Aorta (tissue), 5 donors: ENCODE results near the gene PAQR7. TPM values are rescaled to one million over a fixed set of nuclear protein-coding genes. Genes with fewer than 3 reads are reported as not detected.

ENCODE experiments used
- ATAC-seq: fragments of 200-7000 bp; cut with Tn5 transposase; one replicate; pipeline ENCODE4 v1.9.1; 2022; ENCODE audit warnings: moderate library complexity; ENCODE audit not compliant: low FRiP score
- DNase-seq, 2 donors: peaks; one replicate each; pipeline ENCODE4 v3.0.0-alpha.2; 2020
- H3K27ac ChIP-seq, 2 donors: one replicate each; pipeline ENCODE4 v1.5.1; 2013; ENCODE audit warnings: low read length in 2 of 2, mild to moderate bottlenecking in 2 of 2, moderate library complexity in 2 of 2, control low read depth in 1 of 2, inconsistent platforms in 1 of 2, low read depth in 1 of 2
- H3K27me3 ChIP-seq, 2 donors: one replicate each; pipeline ENCODE4 v1.6.1; 2013; ENCODE audit warnings: control low read depth in 1 of 2, low read length in 1 of 2, mild to moderate bottlenecking in 1 of 2, moderate library complexity in 1 of 2; ENCODE audit not compliant: insufficient read depth in 2 of 2, control insufficient read depth in 1 of 2
- H3K36me3 ChIP-seq, 2 donors: one replicate each; pipeline ENCODE4 v1.6.1; 2013; ENCODE audit warnings: control low read depth in 1 of 2, low read length in 1 of 2, mild to moderate bottlenecking in 1 of 2; ENCODE audit not compliant: insufficient read depth in 2 of 2, control insufficient read depth in 1 of 2
- H3K4me1 ChIP-seq, 2 donors: one replicate each; pipeline ENCODE4 v1.6.1; 2013; ENCODE audit warnings: low read length in 2 of 2, control low read depth in 1 of 2, mild to moderate bottlenecking in 1 of 2, moderate library complexity in 1 of 2; ENCODE audit not compliant: insufficient read depth in 2 of 2, control insufficient read depth in 1 of 2
- H3K4me3 ChIP-seq, 2 donors: one replicate each; pipeline ENCODE4 v1.5.1; 2013; ENCODE audit warnings: low read length in 2 of 2, control low read depth in 1 of 2, mild to moderate bottlenecking in 1 of 2
- H3K9me3 ChIP-seq: one replicate; pipeline ENCODE4 v1.6.1; 2013; ENCODE audit warnings: mild to moderate bottlenecking, low read length; ENCODE audit not compliant: control insufficient read depth
- WGBS, 2 donors: extraction: QIAGEN DNeasy Blood & Tissue Kit; methylation state at CpG; one replicate each; pipeline ENCODE4 v1.1.7; 2013; 5-methylcytosine and 5-hydroxymethylcytosine counted together
- intact Hi-C, 2 donors: fragments of 100-400 bp; cut with DNase I; formaldehyde crosslinking; loops; one replicate each; pipeline versions ENCODE4 v1.14.2 to v1.15.0; 2022
- polyA plus RNA-seq, 2 donors: library from polyadenylated mRNA; stranded (reverse); fragments of 200-250 nt; gene quantifications; one replicate each; pipeline ENCODE4 v1.2.3, GENCODE V29; 2013
- total RNA-seq, 2 donors: library from RNA; stranded (reverse); fragmentation: NEBNext Ultra II Directional; extraction: Animal tissue kit (Norgen Biotek cat#: 25700); gene quantifications; one replicate each; pipeline ENCODE4 v1.2.1, GENCODE V29; 2021
- donor health status: healthy with polysubstance abuse.
- donor health status: Bipolar disorder and iron deficiency.
- donor health status: DM: no; HTN: no; CAD: no.
- donor health status: DM: no; HTN: no; CAD: no.
- donor health status: DM: yes; HTN: yes; CAD: no.

The PAQR7 gene
- total and polyA plus RNA-seq, 4 donors = 6.4 to 11.3 (median 8.2) TPM

DNA sequence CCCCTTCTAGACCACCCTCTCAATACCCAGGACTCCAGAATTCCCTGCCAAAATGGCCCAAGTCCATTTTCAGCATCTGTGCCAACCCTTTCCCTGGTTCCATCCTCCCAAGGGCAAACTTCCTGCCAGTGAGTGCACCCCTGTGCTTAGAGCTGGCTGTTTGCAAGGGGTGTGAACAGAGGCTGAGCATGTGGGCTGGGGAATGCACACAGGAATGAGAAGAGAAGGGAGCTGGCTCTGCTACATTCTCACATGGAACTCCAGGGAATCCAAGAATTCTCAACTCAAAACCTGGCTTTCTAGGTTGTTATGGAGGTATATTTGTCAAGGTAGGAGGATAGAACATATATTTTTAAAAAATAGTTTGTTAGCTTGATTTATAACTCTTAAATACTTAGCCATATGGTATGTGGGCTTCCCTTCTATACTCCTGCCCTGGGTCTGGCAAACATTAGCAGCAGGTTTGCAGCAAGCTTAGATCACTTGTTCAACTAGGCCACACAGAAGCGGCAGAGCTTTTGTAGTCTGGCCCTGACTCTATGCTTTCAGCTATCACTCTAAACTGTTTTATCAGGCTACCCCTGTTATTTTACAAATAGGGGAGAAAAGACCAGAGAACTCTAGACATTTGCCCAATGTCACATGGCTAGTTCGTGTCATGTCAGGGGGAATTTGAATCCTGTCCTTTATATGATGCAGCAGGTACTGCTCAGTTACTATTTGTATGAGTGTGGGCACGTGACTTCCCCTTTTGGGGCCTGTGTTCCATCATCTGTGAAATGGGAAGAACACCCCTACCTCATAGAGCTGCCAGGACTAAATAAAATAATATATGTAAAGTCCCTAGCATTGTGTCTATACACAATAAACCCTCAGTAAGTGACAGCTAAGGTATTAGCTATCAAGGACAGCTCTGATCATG lies 38.8 kb upstream of the PAQR7 start:
- H3K27me3 ChIP-seq = no peaks in the 10 kb centered on the region
- no peaks in the 10 kb centered on the region for H3K36me3 ChIP-seq
- no peaks in the 10 kb centered on the region for H3K9me3 ChIP-seq
- intact Hi-C loops = no loop called here
- ATAC-seq (no peak), DNase-seq (no peak)
- no peak overlapping the region for H3K4me3 ChIP-seq
- H3K27ac ChIP-seq = no peak overlapping the region
- 89 to 91% methylated on average over 3 of the region's 3 CpGs for WGBS, 2 donors
- H3K4me1 ChIP-seq = no peaks in the 10 kb centered on the region

- ATAC-seq = no peak
- H3K4me3 ChIP-seq = no peak overlapping the region
- H3K4me1 ChIP-seq = no peaks in the 10 kb centered on the region
- no peak overlapping the region for H3K27ac ChIP-seq
- intact Hi-C loops = no loop called here
- no peaks in the 10 kb centered on the region for H3K9me3 ChIP-seq
- H3K36me3 ChIP-seq = no peaks in the 10 kb centered on the region
- DNase-seq = no peak
- no peaks in the 10 kb centered on the region for H3K27me3 ChIP-seq
Measured at GRCh38 chr1:25913206-25913605, 37.7 kb upstream of the PAQR7 start.

GRCh38 chr1:25912076-25912831 lies 36.7 kb upstream of the PAQR7 start:
- intact Hi-C loops = no loop called here
- Histone ChIP-seq H3K36me3 (no peaks in the 10 kb centered on the region), H3K27me3 (no peaks in the 10 kb centered on the region), H3K4me1 (no peaks in the 10 kb centered on the region), H3K9me3 (no peaks in the 10 kb centered on the region), H3K27ac (no peak overlapping the region), H3K4me3 (no peak overlapping the region)
- ATAC-seq (no peak), DNase-seq (no peak)
- 51 to 56% methylated on average over 5 of the region's 5 CpGs for WGBS, 2 donors

DNA sequence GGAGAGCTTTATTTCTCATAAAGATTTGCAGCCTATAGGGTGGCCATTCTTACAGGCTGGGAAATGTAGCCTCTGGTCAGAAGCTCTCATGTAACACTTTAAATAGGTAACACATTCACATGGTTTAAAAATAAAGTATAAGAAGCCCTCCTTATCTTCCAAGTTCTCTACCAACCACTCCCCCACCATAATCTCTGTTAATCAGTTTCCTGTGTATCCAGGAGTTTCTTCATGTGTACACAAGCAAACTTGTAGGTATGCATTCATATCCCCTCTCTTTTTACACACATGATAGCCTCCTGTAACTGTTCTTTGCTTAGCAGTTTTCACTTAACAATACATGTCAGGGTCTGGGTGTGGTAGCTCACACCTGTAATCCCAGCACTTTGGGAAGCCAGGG lies 35.7 kb upstream of the PAQR7 start:
- intact Hi-C loops = no loop called here
- Histone ChIP-seq H3K36me3 (no peaks in the 10 kb centered on the region), H3K27ac (no peak overlapping the region), H3K4me3 (no peak overlapping the region), H3K4me1 (no peaks in the 10 kb centered on the region), H3K9me3 (no peaks in the 10 kb centered on the region), H3K27me3 (no peaks in the 10 kb centered on the region)
- DNase-seq = no peak
- ATAC-seq = no peak

- 53 to 64% methylated on average over 10 of the region's 10 CpGs for WGBS, 2 donors
Measured at GRCh38 chr1:25909040-25909439, 33.5 kb upstream of the PAQR7 start.

GRCh38 chr1:25908161-25908560 lies 32.7 kb upstream of the PAQR7 start:
- no peak overlapping the region for H3K4me3 ChIP-seq
- H3K4me1 ChIP-seq = no peaks in the 10 kb centered on the region
- H3K36me3 ChIP-seq = no peaks in the 10 kb centered on the region
- intact Hi-C loops = no loop called here
- no peak for DNase-seq
- ATAC-seq = no peak
- no peak overlapping the region for H3K27ac ChIP-seq
- no peaks in the 10 kb centered on the region for H3K27me3 ChIP-seq
- 60 to 65% methylated on average over 1 of the region's 1 CpG for WGBS, 2 donors
- H3K9me3 ChIP-seq = no peaks in the 10 kb centered on the region

More at GRCh38 chr1:25909040-25909439, 33.5 kb upstream of the PAQR7 start:
- intact Hi-C loops = no loop called here
- H3K9me3 ChIP-seq = no peaks in the 10 kb centered on the region
- no peaks in the 10 kb centered on the region for H3K27me3 ChIP-seq
- H3K36me3 ChIP-seq = no peaks in the 10 kb centered on the region
- no peak overlapping the region for H3K4me3 ChIP-seq
- ATAC-seq = no peak
- H3K27ac ChIP-seq = no peak overlapping the region
- H3K4me1 ChIP-seq = no peaks in the 10 kb centered on the region
- DNase-seq = no peak

GRCh38 chr1:25907601-25908000 lies 32.1 kb upstream of the PAQR7 start:
- no peak overlapping the region for H3K4me3 ChIP-seq
- H3K9me3 ChIP-seq = no peaks in the 10 kb centered on the region
- DNase-seq = no peak
- no peaks in the 10 kb centered on the region for H3K4me1 ChIP-seq
- H3K36me3 ChIP-seq = no peaks in the 10 kb centered on the region
- ATAC-seq = no peak
- no peak overlapping the region for H3K27ac ChIP-seq
- intact Hi-C loops = loop anchor here in 1 of 2 donors (2.0 kb wide), 1 partner anchor 15 kb away; no protein-coding TSS in a partner anchor
- H3K27me3 ChIP-seq = no peaks in the 10 kb centered on the region
- 80 to 82% methylated on average over 6 of the region's 6 CpGs for WGBS, 2 donors

DNA sequence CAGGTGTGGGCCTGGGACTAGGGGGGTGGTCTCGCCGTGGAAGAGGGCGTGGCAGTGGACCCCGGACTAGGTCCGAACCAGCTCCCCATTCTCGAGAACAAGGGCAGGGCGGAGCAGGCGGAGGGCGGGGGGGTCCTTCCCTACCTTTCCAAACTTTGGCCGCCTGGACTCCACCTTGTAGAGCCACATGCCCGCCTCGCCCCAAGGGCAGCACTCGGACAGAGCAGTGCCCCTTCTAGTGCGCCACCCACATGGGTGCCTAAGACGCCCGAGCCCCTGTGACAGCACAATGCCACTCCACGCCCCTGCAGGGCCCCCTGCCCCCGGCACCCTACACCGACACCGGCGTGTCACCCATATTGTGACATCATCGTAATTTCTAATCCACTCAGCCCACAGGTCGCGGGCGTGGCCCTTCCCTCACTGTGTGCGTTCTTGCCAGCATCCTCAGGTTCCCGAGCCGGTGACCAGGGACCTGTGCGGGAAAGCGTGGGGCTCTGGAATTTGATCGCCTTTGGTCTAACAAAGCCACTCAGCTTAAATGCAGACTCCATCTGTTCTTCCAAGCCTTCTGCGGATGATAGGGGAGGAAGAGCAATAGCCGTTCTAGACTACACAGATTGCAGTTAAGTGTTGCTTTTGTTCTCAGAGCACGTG lies 31.3 kb upstream of the PAQR7 start:
- Histone ChIP-seq H3K27me3 (no peaks in the 10 kb centered on the region), H3K4me1 (no peaks in the 10 kb centered on the region), H3K27ac (peak overlapping the region in 1 of 2 donors; percentile 25), H3K4me3 (peak overlapping the region; percentile 18 to 35), H3K9me3 (no peaks in the 10 kb centered on the region), H3K36me3 (no peaks in the 10 kb centered on the region)
- DNase-seq (peak in 1 of 2 donors; percentile 79), ATAC-seq (peak; percentile 13)
- intact Hi-C loops = loop anchor here in 1 of 2 donors (2.0 kb wide), 1 partner anchor 16 kb away; no protein-coding TSS in a partner anchor
- 5 to 6% methylated on average over 32 to 34 of the region's 34 CpGs for WGBS, 2 donors
